Fibroblast of lung (primary cell): ENCODE data around the gene IL2RA. TPM values are rescaled to one million over a fixed set of nuclear protein-coding genes. Genes with fewer than 3 reads are reported as not detected.

Source experiments
- DNase-seq, 2 donors: peaks; one replicate each; pipeline versions ENCODE4 v3.0.0 to v3.0.0-alpha.2; 2010; ENCODE audit warnings: low read depth in 2 of 2
- H2AFZ ChIP-seq: 2 replicates; pipeline ENCODE4 v1.5.1; 2012; ENCODE audit warnings: low read length, control low read depth, inconsistent platforms
- H3K27ac ChIP-seq: 2 replicates; pipeline ENCODE4 v1.5.1; 2011; ENCODE audit warnings: low read length, control low read depth; ENCODE audit not compliant: insufficient read depth
- H3K27me3 ChIP-seq: 2 replicates; pipeline ENCODE4 v1.5.1; 2011; ENCODE audit warnings: mild to moderate bottlenecking, low read length; ENCODE audit not compliant: control insufficient read depth, insufficient read depth
- H3K36me3 ChIP-seq: 2 replicates; pipeline ENCODE4 v1.5.1; 2011; ENCODE audit warnings: low read length; ENCODE audit not compliant: control insufficient read depth, insufficient read depth
- H3K4me1 ChIP-seq: 2 replicates; pipeline ENCODE4 v1.5.1; 2011; ENCODE audit warnings: low read length; ENCODE audit not compliant: control insufficient read depth, insufficient read depth; ENCODE audit errors: extremely low read depth
- H3K4me2 ChIP-seq: 2 replicates; pipeline ENCODE4 v1.5.1; 2011; ENCODE audit warnings: low read length, control low read depth; ENCODE audit not compliant: insufficient read depth; ENCODE audit errors: extremely low read depth
- H3K4me3 ChIP-seq, 4 experiments: fragments of 200-600 bp in 1 of 4; sonication (generic) in 1 of 4; replicated peaks in 1 of 4; 2 replicates each; pipeline ENCODE4 v1.5.1; 2011 to 2016; ENCODE audit warnings: low read length in 4 of 4, low read depth in 3 of 4, mild to moderate bottlenecking in 3 of 4, control low read depth in 2 of 4, inconsistent platforms in 1 of 4, mixed read lengths in 1 of 4; ENCODE audit not compliant: insufficient read depth in 1 of 4; ENCODE audit errors: control extremely low read depth in 1 of 4
- H3K79me2 ChIP-seq: 2 replicates; pipeline ENCODE4 v1.5.1; 2012; ENCODE audit warnings: mild to moderate bottlenecking, low read length, inconsistent platforms; ENCODE audit not compliant: control insufficient read depth, insufficient read depth
- H3K9ac ChIP-seq: 2 replicates; pipeline ENCODE4 v1.5.1; 2011; ENCODE audit warnings: mild to moderate bottlenecking, low read length, control low read depth; ENCODE audit not compliant: insufficient read depth
- H3K9me3 ChIP-seq: 2 replicates; pipeline ENCODE4 v1.5.1; 2012; ENCODE audit warnings: low read depth, low read length; ENCODE audit not compliant: control insufficient read depth, insufficient read depth
- H4K20me1 ChIP-seq: 2 replicates; pipeline ENCODE4 v1.5.1; 2011; ENCODE audit warnings: low read length; ENCODE audit not compliant: control insufficient read depth, insufficient read depth; ENCODE audit errors: extremely low read depth
- CTCF ChIP-seq, 2 donors: IDR thresholded peaks in 1 of 2; conservative IDR thresholded peaks in 1 of 2; 1 replicate in 1 of 2; 2 replicates in 1 of 2; pipeline ENCODE4 v1.5.1; 2011 to 2012; ENCODE audit warnings: low read length in 2 of 2, control low read depth in 1 of 2, inconsistent platforms in 1 of 2, low read depth in 1 of 2, mild to moderate bottlenecking in 1 of 2
- EZH2 ChIP-seq: IDR thresholded peaks from 2 replicates; pipeline ENCODE4 v1.5.1; 2012; ENCODE audit warnings: low read length, control low read depth, mild to moderate bottlenecking; ENCODE audit errors: missing control alignments
- polyA plus RNA-seq, 2 donors: library from polyadenylated mRNA; depleted of rRNA in 1 of 2; stranded (reverse) in 1 of 2; unstranded in 1 of 2; fragments of >200 nt; gene quantifications; 2 replicates each; pipeline ENCODE4 v1.2.1, GENCODE V29; 2011 to 2012; ENCODE audit warnings: missing spikeins in 1 of 2
- total RNA-seq: library from RNA; depleted of rRNA; stranded (reverse); fragments of >200 nt; gene quantifications from 2 replicates; pipeline ENCODE4 v1.2.1, GENCODE V29; 2014

The IL2RA gene
- total and polyA plus RNA-seq, 2 donors (not counting 1 experiment from before 2014, with no cell fraction given) = not detected

GRCh38 chr10:5970527-5970926 lies 91.6 kb downstream of the IL2RA start:
- no peaks in the 10 kb centered on the region for H3K4me1 ChIP-seq
- no peak overlapping the region for H3K4me3 ChIP-seq
- H3K9ac ChIP-seq = no peak overlapping the region
- no peaks in the 10 kb centered on the region for H3K27me3 ChIP-seq
- no peak overlapping the region for H2AFZ ChIP-seq
- no peaks in the 10 kb centered on the region for H3K36me3 ChIP-seq
- peaks cover 1% of the 10 kb centered on the region for H3K79me2 ChIP-seq
- TF ChIP-seq EZH2 = no peak
- no peak for TF ChIP-seq CTCF (conservative IDR thresholded peaks at IDR 0.05 in 1 of 2, IDR thresholded peaks at IDR 0.05 in 1 of 2; ENCODE audit: low read depth in 1 of 2, low read length in 2 of 2)
- H3K4me2 ChIP-seq = no peak overlapping the region
- H3K9me3 ChIP-seq = no peaks in the 10 kb centered on the region
- H3K27ac ChIP-seq = no peak overlapping the region
- DNase-seq = no peak
- no peaks in the 10 kb centered on the region for H4K20me1 ChIP-seq

GRCh38 chr10:5970066-5970465 lies 92.1 kb downstream of the IL2RA start:
- Histone ChIP-seq H3K79me2 (peaks cover 1% of the 10 kb centered on the region), H3K4me3 (no peak overlapping the region), H3K36me3 (no peaks in the 10 kb centered on the region), H3K4me1 (no peaks in the 10 kb centered on the region), H3K27ac (no peak overlapping the region), H4K20me1 (no peaks in the 10 kb centered on the region), H3K9ac (no peak overlapping the region), H3K4me2 (no peak overlapping the region), H3K9me3 (no peaks in the 10 kb centered on the region), H3K27me3 (no peaks in the 10 kb centered on the region), H2AFZ (no peak overlapping the region)
- TF ChIP-seq EZH2 (no peak), CTCF (conservative IDR thresholded peaks at IDR 0.05 in 1 of 2, IDR thresholded peaks at IDR 0.05 in 1 of 2; ENCODE audit: low read depth in 1 of 2, low read length in 2 of 2) (no peak)
- DNase-seq = no peak

- H3K9ac ChIP-seq = no peak overlapping the region
- no peaks in the 10 kb centered on the region for H3K9me3 ChIP-seq
- no peaks in the 10 kb centered on the region for H3K4me1 ChIP-seq
- no peak overlapping the region for H3K27ac ChIP-seq
- H2AFZ ChIP-seq = no peak overlapping the region
- H3K4me2 ChIP-seq = no peak overlapping the region
- H3K79me2 ChIP-seq = no peaks in the 10 kb centered on the region
- no peaks in the 10 kb centered on the region for H3K36me3 ChIP-seq
- H4K20me1 ChIP-seq = no peaks in the 10 kb centered on the region
- H3K4me3 ChIP-seq = no peak overlapping the region
- H3K27me3 ChIP-seq = no peaks in the 10 kb centered on the region
- no peak for TF ChIP-seq EZH2
- no peak for TF ChIP-seq CTCF (conservative IDR thresholded peaks at IDR 0.05 in 1 of 2, IDR thresholded peaks at IDR 0.05 in 1 of 2; ENCODE audit: low read depth in 1 of 2, low read length in 2 of 2)
- no peak for DNase-seq
Observed at GRCh38 chr10:5968681-5969453, 93.3 kb downstream of the IL2RA start.
